ENCODE measurements around the gene C1orf232.

DNA sequence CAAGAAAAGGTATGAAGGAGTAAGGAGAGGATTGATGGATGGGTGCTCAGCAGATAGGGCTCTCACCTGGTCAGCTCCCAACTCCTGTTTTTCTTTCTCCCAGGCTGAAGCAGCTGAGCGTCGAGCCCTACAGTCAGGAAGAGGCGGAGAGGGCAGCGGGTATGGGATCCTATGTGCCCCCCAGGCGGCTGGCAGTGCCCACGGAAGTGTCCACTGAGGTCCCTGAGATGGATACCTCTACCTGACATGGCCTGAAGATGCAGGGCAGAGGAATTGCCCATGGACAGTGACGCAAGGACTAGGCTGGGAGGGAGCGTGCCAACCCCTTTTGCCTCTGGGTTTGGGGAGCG lies 1.7 kb upstream of the C1orf232 start:
- TF ChIP-seq ZNF24 (tag by site-specific recombination; IDR thresholded peaks at IDR 0.05) (no peak), ZNF785 (tag by site-specific recombination; IDR thresholded peaks at IDR 0.05) (no peak), ZNF274 (IDR thresholded peaks at IDR 0.05; ENCODE audit: low read length) (no peak), ZNF274 (tag by site-specific recombination; IDR thresholded peaks at IDR 0.05; ENCODE audit: borderline replicate concordance) (no peak)

Data from HEK293 (cell line).